Neural progenitor cell (in vitro differentiated cells): ENCODE data around the gene MAGI1. TPM values are rescaled to one million over a fixed set of nuclear protein-coding genes. Genes with fewer than 3 reads are reported as not detected.

ENCODE experiments used
- DNase-seq: peaks from one replicate; pipeline ENCODE4 v3.0.0-alpha.2; 2016; ENCODE audit warnings: low spot score
- H2AFZ ChIP-seq: fragments of 200-600 bp; sonication (generic); replicated peaks from 2 replicates; pipeline ENCODE4 v1.6.1; 2016; ENCODE audit warnings: antibody characterized with exemption
- H3F3A ChIP-seq: fragments of 200-600 bp; sonication (generic); 2 replicates; pipeline ENCODE4 v1.6.1; 2016; ENCODE audit warnings: antibody characterized with exemption, low read depth
- H3K27ac ChIP-seq: fragments of 200-600 bp; sonication (generic); 2 replicates; pipeline ENCODE4 v1.5.1; 2016; ENCODE audit warnings: mild to moderate bottlenecking
- H3K27me3 ChIP-seq: fragments of 200-600 bp; sonication (generic); 2 replicates; pipeline ENCODE4 v1.6.1; 2016; ENCODE audit warnings: mild to moderate bottlenecking, moderate library complexity
- H3K36me3 ChIP-seq: fragments of 200-600 bp; sonication (generic); 2 replicates; pipeline ENCODE4 v1.5.1; 2016
- H3K4me1 ChIP-seq: fragments of 200-600 bp; sonication (generic); 2 replicates; pipeline ENCODE4 v1.6.1; 2016; ENCODE audit warnings: mixed run types
- H3K4me2 ChIP-seq: fragments of 200-600 bp; sonication (generic); 2 replicates; pipeline ENCODE4 v1.6.1; 2016
- H3K4me3 ChIP-seq: fragments of 200-600 bp; sonication (generic); 2 replicates; pipeline ENCODE4 v1.5.1; 2016
- H3K79me2 ChIP-seq: fragments of 200-600 bp; sonication (generic); 2 replicates; pipeline ENCODE4 v1.6.1; 2016; ENCODE audit warnings: low read depth
- H3K9ac ChIP-seq: fragments of 200-600 bp; sonication (generic); 2 replicates; pipeline ENCODE4 v1.6.1; 2016
- H3K9me3 ChIP-seq: fragments of 200-600 bp; sonication (generic); 2 replicates; pipeline ENCODE4 v1.5.1; 2016; ENCODE audit warnings: low read depth
- H4K20me1 ChIP-seq: fragments of 200-600 bp; sonication (generic); 2 replicates; pipeline ENCODE4 v1.6.1; 2016; ENCODE audit warnings: low read depth
- H3K27ac Mint-ChIP-seq: 3 replicates; pipeline ENCODE4 v1.8.0; 2021; ENCODE audit warnings: mixed read lengths
- H3K27me3 Mint-ChIP-seq: 2 replicates; pipeline ENCODE4 v1.8.0; 2022; ENCODE audit warnings: low read depth, mild to moderate bottlenecking, inconsistent platforms, moderate library complexity, mixed read lengths; ENCODE audit not compliant: insufficient read depth
- H3K36me3 Mint-ChIP-seq: 3 replicates; pipeline ENCODE4 v1.8.0; 2021; ENCODE audit warnings: mixed read lengths
- H3K4me1 Mint-ChIP-seq: 3 replicates; pipeline ENCODE4 v1.8.0; 2021; ENCODE audit warnings: mixed read lengths
- H3K4me3 Mint-ChIP-seq: 3 replicates; pipeline ENCODE4 v1.8.0; 2021; ENCODE audit warnings: mild to moderate bottlenecking, moderate library complexity, mixed read lengths
- H3K9me3 Mint-ChIP-seq: 3 replicates; pipeline ENCODE4 v1.8.0; 2020; ENCODE audit warnings: mixed read lengths
- CTCF ChIP-seq: fragments of 200-600 bp; sonication (generic); IDR thresholded peaks from 2 replicates; pipeline ENCODE4 v1.5.1; 2017; ENCODE audit warnings: antibody characterized with exemption, mild to moderate bottlenecking
- EZH2 ChIP-seq: fragments of 200-600 bp; sonication (generic); IDR thresholded peaks from 2 replicates; pipeline ENCODE4 v1.6.1; 2017; ENCODE audit warnings: antibody characterized with exemption, mild to moderate bottlenecking, moderate library complexity
- EZH2phosphoT487 ChIP-seq: fragments of 200-600 bp; sonication (generic); IDR thresholded peaks from 2 replicates; pipeline ENCODE4 v1.6.1; 2017; ENCODE audit warnings: antibody characterized with exemption
- total RNA-seq: library from RNA; depleted of rRNA; stranded (reverse); fragments of >200 nt; gene quantifications from 2 replicates; pipeline ENCODE4 v1.2.3, GENCODE V29; 2015; ENCODE audit warnings: low replicate concordance

The MAGI1 gene
- total RNA-seq, 1 donor from 2014 or later = 40.6 TPM

DNA sequence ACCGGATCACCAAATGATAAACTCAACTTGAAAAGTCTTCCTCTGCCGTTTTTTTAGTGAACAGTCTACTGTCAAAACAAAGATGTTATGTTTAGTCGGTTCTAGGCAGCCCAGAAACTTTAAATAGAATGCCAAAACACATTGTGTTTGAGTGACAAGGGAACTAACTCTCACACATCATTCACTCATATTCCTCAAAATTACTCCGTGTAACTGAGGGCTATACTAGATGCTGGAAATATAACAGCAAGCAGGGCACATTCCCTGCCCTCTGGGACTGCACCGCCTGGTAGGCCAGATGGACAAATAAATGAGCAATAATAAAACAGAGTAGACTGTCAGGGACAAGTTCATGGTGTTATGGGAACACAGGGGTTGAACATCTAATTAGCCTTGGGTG, 251.4 kb downstream of the MAGI1 start:
- Mint-ChIP-seq H3K4me1 (peaks cover 4% of the 10 kb centered on the region), H3K4me3 (no peak overlapping the region), H3K9me3 (no peaks in the 10 kb centered on the region), H3K36me3 (no peaks in the 10 kb centered on the region), H3K27me3 (peaks cover 6% of the 10 kb centered on the region), H3K27ac (no peak overlapping the region)
- Histone ChIP-seq H3K27ac (no peak overlapping the region), H3K79me2 (peaks cover 36% of the 10 kb centered on the region), H3K9ac (no peak overlapping the region), H3K27me3 (no peaks in the 10 kb centered on the region), H3K36me3 (no peaks in the 10 kb centered on the region), H3K9me3 (no peaks in the 10 kb centered on the region), H3K4me1 (no peaks in the 10 kb centered on the region), H2AFZ (no peak overlapping the region), H3F3A (no peaks in the 10 kb centered on the region), H4K20me1 (no peaks in the 10 kb centered on the region), H3K4me2 (no peak overlapping the region), H3K4me3 (no peak overlapping the region)
- DNase-seq = no peak
- no peak for TF ChIP-seq EZH2phosphoT487
- no peak for TF ChIP-seq EZH2

- no peak overlapping the region for H3K9ac ChIP-seq
- no peak overlapping the region for H3K4me3 ChIP-seq
- no peak overlapping the region for H3K27ac Mint-ChIP-seq
- H3F3A ChIP-seq = no peaks in the 10 kb centered on the region
- peaks cover 34% of the 10 kb centered on the region for H3K79me2 ChIP-seq
- no peaks in the 10 kb centered on the region for H3K9me3 Mint-ChIP-seq
- H3K4me1 ChIP-seq = peaks cover 4% of the 10 kb centered on the region
- H3K27me3 Mint-ChIP-seq = peaks cover 6% of the 10 kb centered on the region
- H4K20me1 ChIP-seq = no peaks in the 10 kb centered on the region
- H3K4me1 Mint-ChIP-seq = peaks cover 4% of the 10 kb centered on the region
- no peak for DNase-seq
- no peaks in the 10 kb centered on the region for H3K9me3 ChIP-seq
- H3K27me3 ChIP-seq = no peaks in the 10 kb centered on the region
- H2AFZ ChIP-seq = no peak overlapping the region
- TF ChIP-seq CTCF = no peak
- no peak overlapping the region for H3K4me3 Mint-ChIP-seq
- no peaks in the 10 kb centered on the region for H3K36me3 ChIP-seq
- H3K4me2 ChIP-seq = no peak overlapping the region
- no peak overlapping the region for H3K27ac ChIP-seq
- H3K36me3 Mint-ChIP-seq = no peaks in the 10 kb centered on the region
Observed at GRCh38 chr3:65786890-65787289, 251.8 kb downstream of the MAGI1 start.

DNA sequence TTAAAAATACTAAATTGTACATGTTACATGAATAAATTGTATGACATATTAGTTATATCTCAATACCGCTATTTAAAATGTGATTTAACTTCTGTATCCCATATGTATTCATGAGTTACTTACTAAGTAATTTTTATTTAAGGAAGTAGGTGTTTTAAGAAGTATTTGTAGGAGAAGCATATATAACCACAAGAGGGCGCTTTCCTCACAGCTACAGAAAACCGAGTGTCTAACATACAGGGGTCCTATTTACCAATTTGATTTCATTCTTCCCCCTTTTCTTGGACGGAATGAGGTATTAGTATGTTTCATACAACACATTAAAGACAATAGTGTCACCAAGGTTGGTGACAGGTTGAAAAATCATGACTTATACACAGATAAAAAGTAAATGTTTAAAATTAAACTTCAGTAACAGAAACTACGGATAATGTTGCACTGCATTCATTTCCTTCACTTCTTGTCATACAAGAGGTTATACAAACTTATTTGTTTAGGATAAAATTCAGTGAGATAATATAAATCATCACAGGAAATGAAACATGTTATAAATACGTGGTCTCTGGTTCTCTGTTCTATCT, 253.6 kb downstream of the MAGI1 start:
- Histone ChIP-seq H4K20me1 (no peaks in the 10 kb centered on the region), H3K9me3 (no peaks in the 10 kb centered on the region), H3K9ac (no peak overlapping the region), H3K36me3 (no peaks in the 10 kb centered on the region), H3F3A (no peaks in the 10 kb centered on the region), H3K4me2 (no peak overlapping the region), H3K27me3 (no peaks in the 10 kb centered on the region), H3K79me2 (peaks cover 24% of the 10 kb centered on the region), H3K27ac (no peak overlapping the region), H2AFZ (no peak overlapping the region), H3K4me3 (no peak overlapping the region), H3K4me1 (peaks cover 6% of the 10 kb centered on the region)
- Mint-ChIP-seq H3K27ac (no peak overlapping the region), H3K9me3 (no peaks in the 10 kb centered on the region), H3K4me1 (no peaks in the 10 kb centered on the region), H3K27me3 (peaks cover 4% of the 10 kb centered on the region), H3K4me3 (no peak overlapping the region), H3K36me3 (no peaks in the 10 kb centered on the region)
- TF ChIP-seq EZH2 (no peak), EZH2phosphoT487 (no peak), CTCF (peak; percentile 88)
- DNase-seq = peak; percentile 72

- no peaks in the 10 kb centered on the region for H3K9me3 ChIP-seq
- H3K79me2 ChIP-seq = peaks cover 14% of the 10 kb centered on the region
- peaks cover 10% of the 10 kb centered on the region for H3K4me1 Mint-ChIP-seq
- no peaks in the 10 kb centered on the region for H3K36me3 Mint-ChIP-seq
- no peak overlapping the region for H3K4me3 Mint-ChIP-seq
- peaks cover 2% of the 10 kb centered on the region for H3K27me3 Mint-ChIP-seq
- no peaks in the 10 kb centered on the region for H3K36me3 ChIP-seq
- no peaks in the 10 kb centered on the region for H3K27me3 ChIP-seq
- no peaks in the 10 kb centered on the region for H4K20me1 ChIP-seq
- no peak overlapping the region for H3K27ac ChIP-seq
- H3K9ac ChIP-seq = no peak overlapping the region
- no peaks in the 10 kb centered on the region for H3F3A ChIP-seq
- H3K27ac Mint-ChIP-seq = no peak overlapping the region
- no peak overlapping the region for H2AFZ ChIP-seq
- H3K9me3 Mint-ChIP-seq = no peaks in the 10 kb centered on the region
- TF ChIP-seq CTCF (no peak), EZH2 (no peak), EZH2phosphoT487 (no peak)
- H3K4me3 ChIP-seq = no peak overlapping the region
- peaks cover 12% of the 10 kb centered on the region for H3K4me1 ChIP-seq
- H3K4me2 ChIP-seq = no peak overlapping the region
- DNase-seq = no peak
Observed at GRCh38 chr3:65783117-65783516, 255.6 kb downstream of the MAGI1 start.
